Caco-2 (cell line): ENCODE measurements around the gene HOXB3. TPM values are rescaled to one million over a fixed set of nuclear protein-coding genes. Genes with fewer than 3 reads are reported as not detected.
A peak's percentile ranks its signal among the peaks of the same experiment; 100 is the strongest.

Experiments
- BruUV-seq: library from RNA; stranded (reverse); fragments of 400-500 nt; replicated peaks from 2 replicates; lab custom pipeline; 2021; lab: Mats Ljungman, UMichigan
- CTCF ChIA-PET: fragments of 300-600 bp; sonication (Branson Sonifier 250); formaldehyde crosslinking; loops from one replicate; lab custom pipeline; 2022; ENCODE audit warnings: antibody characterized with exemption; lab: Charles Lee
- POLR2A ChIA-PET: fragments of 300-600 bp; sonication (Branson Sonifier 250); formaldehyde crosslinking; loops from one replicate; lab custom pipeline; 2022; ENCODE audit warnings: antibody characterized with exemption; lab: Charles Lee
- DNase-seq, 2 experiments: peaks; one replicate each; pipeline versions ENCODE4 v3.0.0 to v3.0.0-alpha.2; 2020 to 2022
- H3K27me3 ChIP-seq: replicated peaks from 2 replicates; pipeline ENCODE4 v1.6.0; 2011; ENCODE audit warnings: low read length; ENCODE audit not compliant: control insufficient read depth, insufficient read depth
- H3K36me3 ChIP-seq: 2 replicates; pipeline ENCODE4 v1.5.1; 2011; ENCODE audit warnings: low read length; ENCODE audit not compliant: control insufficient read depth, insufficient read depth
- H3K4me1 ChIP-seq: fragments of 250-450 bp; sonication (Bioruptor Pico); 2 replicates; pipeline ENCODE4 v1.5.1; 2020; ENCODE audit warnings: mild to moderate bottlenecking
- H3K4me3 ChIP-seq: 2 replicates; pipeline ENCODE4 v1.5.1; 2011; ENCODE audit warnings: low read depth, mild to moderate bottlenecking, control low read depth, low read length
- H3K9me3 ChIP-seq: fragments of 250-450 bp; sonication (Bioruptor Pico); 2 replicates; pipeline ENCODE4 v1.5.1; 2020; ENCODE audit warnings: mild to moderate bottlenecking, moderate library complexity
- H3K27ac Mint-ChIP-seq: one replicate; pipeline ENCODE4 v1.8.0; 2022; ENCODE audit warnings: mixed read lengths; ENCODE audit not compliant: unreplicated experiment
- H3K27me3 Mint-ChIP-seq: one replicate; pipeline ENCODE4 v1.8.0; 2022; ENCODE audit warnings: mixed read lengths; ENCODE audit not compliant: insufficient read depth, unreplicated experiment
- H3K36me3 Mint-ChIP-seq: one replicate; pipeline ENCODE4 v1.8.0; 2022; ENCODE audit warnings: mild to moderate bottlenecking, mixed read lengths; ENCODE audit not compliant: insufficient read depth, unreplicated experiment
- H3K4me1 Mint-ChIP-seq: one replicate; pipeline ENCODE4 v1.8.0; 2022; ENCODE audit warnings: low read depth, mixed read lengths; ENCODE audit not compliant: unreplicated experiment
- H3K4me3 Mint-ChIP-seq: one replicate; pipeline ENCODE4 v1.8.0; 2022; ENCODE audit warnings: mild to moderate bottlenecking, moderate library complexity, mixed read lengths; ENCODE audit not compliant: unreplicated experiment
- H3K9me3 Mint-ChIP-seq: one replicate; pipeline ENCODE4 v1.8.0; 2022; ENCODE audit warnings: mixed read lengths; ENCODE audit not compliant: unreplicated experiment
- CTCF ChIP-seq, 2 experiments: fragments of 200-600 bp in 1 of 2; IDR thresholded peaks; 1 replicate in 1 of 2; 2 replicates in 1 of 2; pipeline versions ENCODE4 v1.5.1 to v1.8.0; 2011 to 2022; ENCODE audit warnings: antibody characterized with exemption in 1 of 2, control low read depth in 1 of 2, inconsistent platforms in 1 of 2, low read depth in 1 of 2, low read length in 1 of 2, mild to moderate bottlenecking in 1 of 2, moderate library complexity in 1 of 2; ENCODE audit not compliant: insufficient read depth in 1 of 2, severe bottlenecking in 1 of 2, unreplicated experiment in 1 of 2
- intact Hi-C: fragments of 100-400 bp; cut with micrococcal nuclease; formaldehyde crosslinking; loops from one replicate; pipeline ENCODE4 v1.10.0; 2022; ENCODE audit not compliant: unreplicated experiment
- total RNA-seq: library from RNA; stranded (reverse); gene quantifications from 2 replicates; pipeline ENCODE4 v1.2.3, GENCODE V29; 2022

The HOXB3 gene
- total RNA-seq, 1 experiment from 2014 or later: 7.2 TPM

DNA sequence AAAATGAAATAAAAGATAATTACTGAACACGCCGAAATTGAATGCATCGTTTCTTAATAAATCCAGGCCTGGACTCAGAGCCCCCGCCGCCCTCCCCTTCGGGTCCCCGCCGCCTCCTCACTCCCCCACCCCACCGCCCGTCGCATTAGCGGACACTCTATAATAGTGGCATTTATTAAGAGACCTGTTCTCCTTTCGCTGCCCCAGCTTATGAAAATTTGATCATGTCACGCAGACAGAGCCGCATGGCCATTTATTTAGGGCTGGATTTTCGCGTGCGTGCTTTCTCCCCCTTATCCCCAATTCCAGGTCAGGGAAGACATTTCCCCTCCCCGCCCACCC is 38.9 kb downstream of the HOXB3 start:
- no peak overlapping the region for H3K4me3 Mint-ChIP-seq
- no peak for TF ChIP-seq CTCF (IDR thresholded peaks at IDR 0.05; ENCODE audit: insufficient read depth in 1 of 2, low read depth in 1 of 2, low read length in 1 of 2, severe bottlenecking in 1 of 2, unreplicated experiment in 1 of 2)
- intact Hi-C loops: no loop called here
- no peaks in the 10 kb centered on the region for H3K9me3 Mint-ChIP-seq
- BruUV-seq: no TSS peak
- no peaks in the 10 kb centered on the region for H3K36me3 Mint-ChIP-seq
- no peaks in the 10 kb centered on the region for H3K27me3 Mint-ChIP-seq
- H3K27ac Mint-ChIP-seq: no peak overlapping the region
- ChIA-PET CTCF (no interaction called here), POLR2A (interaction anchor here (0.9 kb wide), 1 partner anchor 45 kb away, joined by 3 read pairs; no protein-coding TSS in a partner anchor)
- H3K27me3 ChIP-seq: no peaks in the 10 kb centered on the region; the same call in 1 of the 2 replicates
- peaks cover 16% of the 10 kb centered on the region; the same call in 1 of the 2 replicates for H3K4me1 ChIP-seq
- no peak overlapping the region for H3K4me3 ChIP-seq
- no peaks in the 10 kb centered on the region for H3K9me3 ChIP-seq
- H3K4me1 Mint-ChIP-seq: peaks cover 7% of the 10 kb centered on the region
- no peaks in the 10 kb centered on the region for H3K36me3 ChIP-seq
- DNase-seq: no peak

- ChIA-PET POLR2A (no interaction called here), CTCF (no interaction called here)
- no peaks in the 10 kb centered on the region for H3K36me3 Mint-ChIP-seq
- Histone ChIP-seq H3K27me3 (no peaks in the 10 kb centered on the region), H3K36me3 (no peaks in the 10 kb centered on the region), H3K4me1 (peaks cover 16% of the 10 kb centered on the region; the same call in 1 of the 2 replicates), H3K4me3 (no peak overlapping the region), H3K9me3 (no peaks in the 10 kb centered on the region)
- no TSS peak for BruUV-seq
- TF ChIP-seq CTCF (IDR thresholded peaks at IDR 0.05; ENCODE audit: insufficient read depth in 1 of 2, low read depth in 1 of 2, low read length in 1 of 2, severe bottlenecking in 1 of 2, unreplicated experiment in 1 of 2): no peak
- H3K4me1 Mint-ChIP-seq: peaks cover 7% of the 10 kb centered on the region
- H3K27me3 Mint-ChIP-seq: no peaks in the 10 kb centered on the region
- no peak for DNase-seq
- intact Hi-C loops: no loop called here
- H3K27ac Mint-ChIP-seq: no peak overlapping the region
- no peak overlapping the region for H3K4me3 Mint-ChIP-seq
- H3K9me3 Mint-ChIP-seq: no peaks in the 10 kb centered on the region
Observed at GRCh38 chr17:48550502-48551213, 39.4 kb downstream of the HOXB3 start.

DNA sequence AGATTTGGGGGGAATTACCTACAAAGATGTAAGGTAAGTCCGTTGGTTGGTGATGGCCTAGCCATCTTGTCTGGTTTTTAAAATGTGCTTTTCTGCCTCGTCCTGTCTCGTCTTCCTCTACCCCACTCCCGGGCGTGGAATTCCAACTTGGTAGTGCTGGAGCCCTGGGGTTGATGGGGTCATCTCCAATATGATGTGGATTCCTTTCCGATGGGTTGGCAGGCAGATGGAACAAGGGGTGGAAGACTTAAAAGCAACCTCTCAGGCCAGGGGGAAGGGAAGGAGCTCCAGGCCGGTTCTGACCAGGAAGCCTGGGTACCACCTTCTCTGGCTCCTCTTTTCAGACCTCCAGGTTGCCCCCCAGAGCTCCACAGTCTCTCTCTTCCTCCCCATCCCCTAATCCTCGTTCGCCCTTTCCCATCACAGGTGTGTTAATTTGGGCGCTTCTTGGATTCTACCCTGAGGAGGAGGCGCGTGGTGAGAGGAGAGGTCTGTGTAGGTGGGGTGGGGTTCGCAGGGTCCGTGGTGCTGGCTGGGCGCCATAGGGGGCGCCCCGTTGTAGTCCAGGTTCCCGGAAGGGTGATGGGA is 40.0 kb downstream of the HOXB3 start:
- intact Hi-C loops: no loop called here
- no peaks in the 10 kb centered on the region for H3K27me3 ChIP-seq
- H3K4me3 ChIP-seq: no peak overlapping the region
- no peaks in the 10 kb centered on the region for H3K9me3 ChIP-seq
- ChIA-PET CTCF (no interaction called here), POLR2A (no interaction called here)
- H3K4me1 ChIP-seq: peaks cover 15% of the 10 kb centered on the region; the same call in 1 of the 2 replicates
- TF ChIP-seq CTCF (IDR thresholded peaks at IDR 0.05; ENCODE audit: insufficient read depth in 1 of 2, low read depth in 1 of 2, low read length in 1 of 2, severe bottlenecking in 1 of 2, unreplicated experiment in 1 of 2): peak in 1 of 2 experiments; percentile 13
- no peaks in the 10 kb centered on the region for H3K36me3 Mint-ChIP-seq
- no TSS peak for BruUV-seq
- no peaks in the 10 kb centered on the region for H3K9me3 Mint-ChIP-seq
- H3K27me3 Mint-ChIP-seq: no peaks in the 10 kb centered on the region
- peaks cover 3% of the 10 kb centered on the region for H3K4me1 Mint-ChIP-seq
- DNase-seq: no peak
- H3K36me3 ChIP-seq: no peaks in the 10 kb centered on the region
- no peak overlapping the region for H3K27ac Mint-ChIP-seq
- no peak overlapping the region for H3K4me3 Mint-ChIP-seq
